SU-DHL-6 (cell line): ENCODE results near the gene BCAR1.

ENCODE experiments used
- H2AFZ ChIP-seq: fragments of 200-600 bp; sonication (generic); 2 replicates; pipeline ENCODE4 v1.6.1; 2014; ENCODE audit warnings: low read depth, mild to moderate bottlenecking, moderate library complexity, mixed read lengths, antibody characterized with exemption, low read length; ENCODE audit not compliant: severe bottlenecking
- H3F3A ChIP-seq: fragments of 200-600 bp; shearing (Covaris generic); 2 replicates; pipeline ENCODE4 v1.6.0; 2016; ENCODE audit warnings: antibody characterized with exemption, mild to moderate bottlenecking; ENCODE audit not compliant: insufficient read depth
- H3K27ac ChIP-seq: fragments of 200-600 bp; sonication (generic); 2 replicates; pipeline ENCODE4 v1.5.1; 2016; ENCODE audit warnings: low read depth, mild to moderate bottlenecking, low read length, moderate library complexity, mixed read lengths
- H3K27me3 ChIP-seq: fragments of 200-600 bp; sonication (generic), shearing (Covaris generic); 2 replicates; pipeline ENCODE4 v1.6.0; 2014; ENCODE audit warnings: mild to moderate bottlenecking, low read length
- H3K36me3 ChIP-seq: fragments of 200-600 bp; sonication (generic); 2 replicates; pipeline ENCODE4 v1.6.1; 2014; ENCODE audit warnings: mild to moderate bottlenecking, low read length, mixed read lengths
- H3K4me2 ChIP-seq: fragments of 300-600, 200-600 bp; shearing (Covaris generic), sonication (generic); 2 replicates; pipeline ENCODE4 v1.6.0; 2014; ENCODE audit warnings: low read length, low read depth, mild to moderate bottlenecking; ENCODE audit not compliant: poor library complexity, severe bottlenecking
- H3K4me3 ChIP-seq: fragments of 200-600 bp; sonication (generic); 2 replicates; pipeline ENCODE4 v1.5.1; 2014; ENCODE audit warnings: antibody characterized with exemption, low read length, mild to moderate bottlenecking, mixed read lengths; ENCODE audit not compliant: insufficient read depth, poor library complexity, severe bottlenecking
- H3K79me2 ChIP-seq: fragments of 200-600 bp; sonication (generic); 2 replicates; pipeline ENCODE4 v1.6.1; 2014; ENCODE audit warnings: mild to moderate bottlenecking, low read length, moderate library complexity; ENCODE audit not compliant: insufficient read depth
- H3K9ac ChIP-seq: fragments of 200-600 bp; sonication (generic); 2 replicates; pipeline ENCODE4 v1.7.0; 2014; ENCODE audit warnings: mild to moderate bottlenecking, low read length
- H3K9me2 ChIP-seq: fragments of 200-600 bp; sonication (generic); replicated peaks from 2 replicates; pipeline ENCODE4 v1.6.1; 2014; ENCODE audit warnings: low read length; ENCODE audit not compliant: insufficient read depth
- H3K9me3 ChIP-seq: fragments of 200-600 bp; sonication (generic); 2 replicates; pipeline ENCODE4 v1.6.1; 2014; ENCODE audit warnings: low read length, mixed read lengths; ENCODE audit not compliant: insufficient read depth
- H4K20me1 ChIP-seq: fragments of 200-600 bp; sonication (generic); 2 replicates; pipeline ENCODE4 v1.6.1; 2014; ENCODE audit warnings: low read depth, mild to moderate bottlenecking, antibody characterized with exemption, low read length, moderate library complexity, mixed read lengths
- CTCF ChIP-seq: fragments of 200-600 bp; sonication (generic); IDR thresholded peaks from one replicate; pipeline ENCODE4 v1.5.1; 2017; ENCODE audit warnings: antibody characterized with exemption, mild to moderate bottlenecking, low read length, moderate library complexity; ENCODE audit not compliant: insufficient read depth, poor library complexity, severe bottlenecking
- EZH2phosphoT487 ChIP-seq: fragments of 200-600 bp; sonication (generic), shearing (Covaris generic); conservative IDR thresholded peaks from 2 replicates; pipeline ENCODE4 v1.6.1; 2018; ENCODE audit warnings: mild to moderate bottlenecking, antibody characterized with exemption, low read length, moderate library complexity, mixed read lengths

BCAR1 gene

GRCh38 chr16:75264999-75265910 is 13.8 kb upstream of the BCAR1 start:
- H2AFZ ChIP-seq = peak overlapping the region; percentile 30
- no peaks in the 10 kb centered on the region for H3K27me3 ChIP-seq
- TF ChIP-seq CTCF = no peak
- no peak for TF ChIP-seq EZH2phosphoT487
- H3K4me3 ChIP-seq = peak overlapping the region; percentile 51
- peak overlapping the region; percentile 42 for H3K4me2 ChIP-seq
- peak overlapping the region; percentile 50 for H3K9ac ChIP-seq
- H4K20me1 ChIP-seq = no peaks in the 10 kb centered on the region
- no peaks in the 10 kb centered on the region for H3K9me2 ChIP-seq
- no peaks in the 10 kb centered on the region for H3F3A ChIP-seq
- H3K27ac ChIP-seq = no peak overlapping the region
- H3K9me3 ChIP-seq = no peaks in the 10 kb centered on the region
- H3K36me3 ChIP-seq = no peaks in the 10 kb centered on the region
- H3K79me2 ChIP-seq = no peaks in the 10 kb centered on the region

- Histone ChIP-seq H3K27ac (no peak overlapping the region), H3K4me3 (no peak overlapping the region), H3K9me2 (no peaks in the 10 kb centered on the region), H3K4me2 (no peak overlapping the region), H3F3A (no peaks in the 10 kb centered on the region), H3K79me2 (no peaks in the 10 kb centered on the region), H4K20me1 (no peaks in the 10 kb centered on the region), H3K27me3 (no peaks in the 10 kb centered on the region), H3K9me3 (no peaks in the 10 kb centered on the region), H3K36me3 (no peaks in the 10 kb centered on the region), H3K9ac (no peak overlapping the region), H2AFZ (no peak overlapping the region)
- TF ChIP-seq EZH2phosphoT487 (no peak), CTCF (no peak)
Observed at GRCh38 chr16:75264457-75264998, 13.1 kb upstream of the BCAR1 start.

GRCh38 chr16:75263963-75264445 is 12.6 kb upstream of the BCAR1 start:
- Histone ChIP-seq H3K79me2 (no peaks in the 10 kb centered on the region), H4K20me1 (no peaks in the 10 kb centered on the region), H3F3A (no peaks in the 10 kb centered on the region), H3K9me2 (no peaks in the 10 kb centered on the region), H2AFZ (no peak overlapping the region), H3K27me3 (no peaks in the 10 kb centered on the region), H3K9me3 (no peaks in the 10 kb centered on the region), H3K9ac (no peak overlapping the region), H3K36me3 (no peaks in the 10 kb centered on the region), H3K27ac (no peak overlapping the region), H3K4me3 (no peak overlapping the region), H3K4me2 (no peak overlapping the region)
- TF ChIP-seq CTCF (no peak), EZH2phosphoT487 (no peak)
